HepG2 (cell line): Measurements from ENCODE around the gene DCPS. TPM values are rescaled to one million over a fixed set of nuclear protein-coding genes. Genes with fewer than 3 reads are reported as not detected.
A peak's percentile ranks its signal among the peaks of the same experiment; 100 is the strongest.

Experiments
- CBX5 ChIP-seq: sonication (generic); formaldehyde crosslinking; IDR thresholded peaks from 2 replicates; pipeline ENCODE4 v1.4.0; 2020; ENCODE audit warnings: missing genetic modification reagents, borderline replicate concordance
- IKZF4 ChIP-seq: sonication (generic); formaldehyde crosslinking; IDR thresholded peaks from 2 replicates; pipeline ENCODE4 v1.5.1; 2020; ENCODE audit warnings: borderline replicate concordance, mild to moderate bottlenecking, low read depth, missing genetic modification reagents; ENCODE audit errors: not compliant biosample characterization
- IRF1 ChIP-seq: sonication (generic); formaldehyde crosslinking; IDR thresholded peaks from 2 replicates; pipeline ENCODE4 v1.4.0; 2020; ENCODE audit warnings: low read depth, mild to moderate bottlenecking, missing genetic modification reagents
- MTF1 ChIP-seq: sonication (generic); formaldehyde crosslinking; IDR thresholded peaks from 2 replicates; pipeline ENCODE4 v1.5.0; 2020; ENCODE audit warnings: missing genetic modification reagents
- SETDB1 ChIP-seq: sonication (generic); formaldehyde crosslinking; IDR thresholded peaks from 2 replicates; pipeline ENCODE4 v1.5.1; 2020; ENCODE audit warnings: missing genetic modification reagents, mild to moderate bottlenecking, borderline replicate concordance
- YY1 ChIP-seq: IDR thresholded peaks from 2 replicates; pipeline ENCODE4 v1.6.1; 2011; ENCODE audit warnings: low read length, low read depth, moderate library complexity, mild to moderate bottlenecking; ENCODE audit not compliant: insufficient read depth, insufficient replicate concordance
- ZFP41 ChIP-seq: sonication (generic); formaldehyde crosslinking; IDR thresholded peaks from 2 replicates; pipeline ENCODE4 v1.4.0; 2020; ENCODE audit warnings: mild to moderate bottlenecking, missing genetic modification reagents, borderline replicate concordance
- ZGPAT ChIP-seq: IDR thresholded peaks from 2 replicates; pipeline ENCODE4 v1.6.1; 2016; ENCODE audit warnings: mild to moderate bottlenecking
- ZNF101 ChIP-seq: sonication (generic); formaldehyde crosslinking; IDR thresholded peaks from 2 replicates; pipeline ENCODE4 v1.4.0; 2020; ENCODE audit warnings: mild to moderate bottlenecking, low read depth, missing genetic modification reagents, borderline replicate concordance
- ZNF160 ChIP-seq: sonication (generic); formaldehyde crosslinking; IDR thresholded peaks from 2 replicates; pipeline ENCODE4 v1.8.0; 2022; ENCODE audit warnings: mild to moderate bottlenecking, inconsistent platforms, missing genetic modification reagents
- ZNF263 ChIP-seq: sonication (generic); formaldehyde crosslinking; IDR thresholded peaks from 2 replicates; pipeline ENCODE4 v1.4.0; 2020; ENCODE audit warnings: missing genetic modification reagents
- ZNF329 ChIP-seq: sonication (generic); formaldehyde crosslinking; IDR thresholded peaks from 2 replicates; pipeline ENCODE4 v1.9.0; 2021; ENCODE audit warnings: low read depth, mild to moderate bottlenecking, missing genetic modification reagents
- ZNF646 ChIP-seq: sonication (generic); formaldehyde crosslinking; IDR thresholded peaks from 2 replicates; pipeline ENCODE4 v1.9.0; 2021; ENCODE audit warnings: mild to moderate bottlenecking, missing genetic modification reagents
- polyA plus RNA-seq, 8 experiments: library from polyadenylated mRNA; depleted of rRNA in 3 of 8; stranded (reverse) in 7 of 8; unstranded in 1 of 8; fragments of >200 nt; fragmentation: Illumina TruSeq in 4 of 8; extraction: Trizol in 4 of 8; gene quantifications; 2 replicates each; pipeline versions ENCODE4 v1.2.1 to v1.2.3, GENCODE V29; 2011 to 2016; ENCODE audit warnings: low read depth in 4 of 8, missing spikeins in 1 of 8, mixed read lengths in 1 of 8; ENCODE audit not compliant: insufficient read depth in 1 of 8
- total RNA-seq, 5 experiments: library from RNA; depleted of rRNA; stranded (reverse); fragments of >200 nt; fragmentation: Illumina TruSeq; extraction: Trizol; gene quantifications; 2 replicates each; pipeline ENCODE4 v1.2.3, GENCODE V29; 2016; ENCODE audit warnings: low read depth in 1 of 5
- TF ChIP-seq, protein P1 (sequence below): sonication (generic); formaldehyde crosslinking; IDR thresholded peaks from 2 replicates; pipeline ENCODE4 v1.5.0; 2020; ENCODE audit warnings: mild to moderate bottlenecking, missing genetic modification reagents, borderline replicate concordance

DCPS gene
- total and polyA plus RNA-seq, 2 of the 13 experiments (the other 11 are each of a cell fraction or from before 2014, with no cell fraction given): 21.9 to 22.5 TPM

- TF ChIP-seq SETDB1 (CRISPR knock-in tag): no peak
- 0 out of 2 replicates have a peak, but pooled peaks have one; percentile 33 for TF ChIP-seq CBX5
- peak; percentile 79 for TF ChIP-seq ZNF329 (CRISPR knock-in tag)
- 0 out of 2 replicates have a peak, but pooled peaks have one; percentile 43 for TF ChIP-seq ZNF646 (CRISPR knock-in tag)
- TF ChIP-seq ZNF101 (CRISPR knock-in tag): no peak
- no peak for TF ChIP-seq IRF1 (CRISPR knock-in tag)
- TF ChIP-seq ZFP41 (CRISPR knock-in tag): no peak
- TF ChIP-seq YY1: peak; percentile 64
- TF ChIP-seq, protein P1, sequence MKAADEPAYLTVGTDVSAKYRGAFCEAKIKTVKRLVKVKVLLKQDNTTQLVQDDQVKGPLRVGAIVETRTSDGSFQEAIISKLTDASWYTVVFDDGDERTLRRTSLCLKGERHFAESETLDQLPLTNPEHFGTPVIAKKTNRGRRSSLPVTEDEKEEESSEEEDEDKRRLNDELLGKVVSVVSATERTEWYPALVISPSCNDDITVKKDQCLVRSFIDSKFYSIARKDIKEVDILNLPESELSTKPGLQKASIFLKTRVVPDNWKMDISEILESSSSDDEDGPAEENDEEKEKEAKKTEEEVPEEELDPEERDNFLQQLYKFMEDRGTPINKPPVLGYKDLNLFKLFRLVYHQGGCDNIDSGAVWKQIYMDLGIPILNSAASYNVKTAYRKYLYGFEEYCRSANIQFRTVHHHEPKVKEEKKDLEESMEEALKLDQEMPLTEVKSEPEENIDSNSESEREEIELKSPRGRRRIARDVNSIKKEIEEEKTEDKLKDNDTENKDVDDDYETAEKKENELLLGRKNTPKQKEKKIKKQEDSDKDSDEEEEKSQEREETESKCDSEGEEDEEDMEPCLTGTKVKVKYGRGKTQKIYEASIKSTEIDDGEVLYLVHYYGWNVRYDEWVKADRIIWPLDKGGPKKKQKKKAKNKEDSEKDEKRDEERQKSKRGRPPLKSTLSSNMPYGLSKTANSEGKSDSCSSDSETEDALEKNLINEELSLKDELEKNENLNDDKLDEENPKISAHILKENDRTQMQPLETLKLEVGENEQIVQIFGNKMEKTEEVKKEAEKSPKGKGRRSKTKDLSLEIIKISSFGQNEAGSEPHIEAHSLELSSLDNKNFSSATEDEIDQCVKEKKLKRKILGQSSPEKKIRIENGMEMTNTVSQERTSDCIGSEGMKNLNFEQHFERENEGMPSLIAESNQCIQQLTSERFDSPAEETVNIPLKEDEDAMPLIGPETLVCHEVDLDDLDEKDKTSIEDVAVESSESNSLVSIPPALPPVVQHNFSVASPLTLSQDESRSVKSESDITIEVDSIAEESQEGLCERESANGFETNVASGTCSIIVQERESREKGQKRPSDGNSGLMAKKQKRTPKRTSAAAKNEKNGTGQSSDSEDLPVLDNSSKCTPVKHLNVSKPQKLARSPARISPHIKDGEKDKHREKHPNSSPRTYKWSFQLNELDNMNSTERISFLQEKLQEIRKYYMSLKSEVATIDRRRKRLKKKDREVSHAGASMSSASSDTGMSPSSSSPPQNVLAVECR (CRISPR knock-in tag): peak; percentile 65; the same call in 1 of the 2 replicates
- no peak for TF ChIP-seq ZNF263 (CRISPR knock-in tag)
- TF ChIP-seq ZGPAT (CRISPR knock-in tag): peak; percentile 76; the same call in 1 of the 2 replicates
- TF ChIP-seq ZNF160 (CRISPR knock-in tag): peak; percentile 84; the same call in 1 of the 2 replicates
- no peak for TF ChIP-seq IKZF4 (CRISPR knock-in tag)
- TF ChIP-seq MTF1 (CRISPR knock-in tag): no peak
Measured at GRCh38 chr11:126282736-126283591, 20.9 kb upstream of the DCPS start, which contains the start of gene TIRAP (continued).
